Measurements from ENCODE around the gene GLCCI1. TPM values are rescaled to one million over a fixed set of nuclear protein-coding genes. Genes with fewer than 3 reads are reported as not detected.

GLCCI1 gene
- total RNA-seq, 1 experiment from 2014 or later, result 4.6 TPM

GRCh38 chr7:8078418-8078817 is 109.8 kb downstream of the GLCCI1 start (continued):
- TF ChIP-seq CBX3 (IDR thresholded peaks at IDR 0.05; ENCODE audit: low read depth), result no peak
- TF ChIP-seq EZH2phosphoT487 (IDR thresholded peaks at IDR 0.05; ENCODE audit: borderline replicate concordance), result no peak
- no peak for TF ChIP-seq SIN3A (IDR thresholded peaks at IDR 0.05; ENCODE audit: low read depth)

- intact Hi-C loops (cut with micrococcal nuclease), result no loop called here
- H3K9me3 ChIP-seq (ENCODE audit: control insufficient read depth in 1 of 2, insufficient read depth in 1 of 2, low read depth in 1 of 2, low read length in 2 of 2), result no peaks in the 10 kb centered on the region
- no peak for ATAC-seq
- H4K20me1 ChIP-seq (ENCODE audit: insufficient read depth), result no peaks in the 10 kb centered on the region
- no peaks in the 10 kb centered on the region for H3K4me1 ChIP-seq (ENCODE audit: control insufficient read depth in 1 of 2, insufficient read depth in 2 of 2, low read length in 2 of 2)
- no peak overlapping the region for H3K4me3 ChIP-seq (replicated peaks in 1 of 2; ENCODE audit: low read depth in 1 of 2, low read length in 2 of 2)
- RAD21 ChIA-PET (ENCODE audit: low non-redundant PET in 1 of 2, low total read pairs in 2 of 2, uncharacterized antibody in 2 of 2, unreplicated experiment in 2 of 2), result no interaction called here
- DNase-seq (ENCODE audit: low read depth, low spot score), result no peak
- no peaks in the 10 kb centered on the region for H3K9me2 ChIP-seq (ENCODE audit: insufficient read depth)
- H3K36me3 ChIP-seq (ENCODE audit: control insufficient read depth in 1 of 2, insufficient read depth in 2 of 2, low read length in 2 of 2), result no peaks in the 10 kb centered on the region
- H3K27ac ChIP-seq (ENCODE audit: low read depth, low read length), result no peak overlapping the region
- no peak overlapping the region for H3K9ac ChIP-seq (ENCODE audit: low read length)
- POLR2A ChIA-PET, result no interaction called here
- CTCF ChIA-PET, result no interaction called here
- TF ChIP-seq CEBPB (IDR thresholded peaks at IDR 0.05; ENCODE audit: low read depth) (no peak), EZH2 (IDR thresholded peaks at IDR 0.05) (no peak), EGR1 (IDR thresholded peaks at IDR 0.05; ENCODE audit: low read depth) (no peak), ZFX (IDR thresholded peaks at IDR 0.05) (no peak), JUND (IDR thresholded peaks at IDR 0.05) (no peak), EZH2phosphoT487 (IDR thresholded peaks at IDR 0.05; ENCODE audit: borderline replicate concordance) (no peak), TCF7L2 (IDR thresholded peaks at IDR 0.05; ENCODE audit: borderline replicate concordance, extremely low read depth, insufficient read depth, insufficient read length) (no peak), REST (IDR thresholded peaks at IDR 0.05; ENCODE audit: low read depth) (no peak), POLR2AphosphoS5 (IDR thresholded peaks at IDR 0.05; ENCODE audit: low read depth, low read length) (no peak), ATF3 (IDR thresholded peaks at IDR 0.05) (no peak), FOSL1 (IDR thresholded peaks at IDR 0.05; ENCODE audit: low read depth) (no peak), CBX3 (IDR thresholded peaks at IDR 0.05; ENCODE audit: low read depth) (no peak), ZBTB33 (IDR thresholded peaks at IDR 0.05; ENCODE audit: extremely low read depth, insufficient replicate concordance, low read length) (no peak), CTCF (IDR thresholded peaks at IDR 0.05 in 2 of 3, conservative IDR thresholded peaks at IDR 0.05 in 1 of 3; ENCODE audit: borderline replicate concordance in 1 of 3, insufficient read depth in 1 of 3, low read depth in 2 of 3, low read length in 2 of 3) (no peak), SP1 (IDR thresholded peaks at IDR 0.05; ENCODE audit: low read depth) (no peak), SRF (IDR thresholded peaks at IDR 0.05; ENCODE audit: low read depth) (no peak), YY1 (IDR thresholded peaks at IDR 0.05; ENCODE audit: extremely low read depth, insufficient replicate concordance, low read depth, low read length) (no peak), ELF1 (IDR thresholded peaks at IDR 0.05; ENCODE audit: borderline replicate concordance, low read depth) (no peak), ZNF274 (IDR thresholded peaks at IDR 0.05; ENCODE audit: low read depth, low read length) (no peak)
- no peak overlapping the region for H3K4me2 ChIP-seq (ENCODE audit: low read length)
- no TSS peak for BruUV-seq (replicated peaks)
- no peak overlapping the region for H2AFZ ChIP-seq (ENCODE audit: low read depth, low read length, poor library complexity, severe bottlenecking)
- no peaks in the 10 kb centered on the region for H3K27me3 ChIP-seq (ENCODE audit: insufficient read depth, low read length)
- H3K79me2 ChIP-seq (ENCODE audit: insufficient read depth, low read length), result no peaks in the 10 kb centered on the region
These were observed 114.2 kb downstream of the GLCCI1 start for GRCh38 chr7:8082762-8083161.

All from HCT116 (cell line).